ENCODE data around the gene DNM2.

DNA sequence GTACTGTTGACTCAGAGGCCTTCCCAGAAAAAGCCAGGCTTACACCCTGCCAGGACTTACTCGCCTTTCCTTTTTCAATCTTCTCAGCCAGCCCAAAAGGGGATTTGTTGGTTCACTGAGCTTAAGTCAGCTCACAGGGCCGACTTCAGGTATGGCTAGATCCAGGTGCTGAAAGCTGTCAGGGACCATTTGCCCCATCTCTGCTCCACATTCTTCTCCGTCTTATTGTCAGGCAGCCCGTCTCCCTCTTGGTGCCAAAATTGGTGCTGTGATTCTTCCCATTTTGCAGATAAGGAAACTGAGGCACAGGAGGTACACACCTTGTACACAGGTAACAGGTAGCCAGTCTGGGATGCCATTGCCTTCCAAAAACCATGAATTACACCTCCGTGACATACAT is 132.8 kb downstream of the DNM2 start:
- TF ChIP-seq, protein P1, sequence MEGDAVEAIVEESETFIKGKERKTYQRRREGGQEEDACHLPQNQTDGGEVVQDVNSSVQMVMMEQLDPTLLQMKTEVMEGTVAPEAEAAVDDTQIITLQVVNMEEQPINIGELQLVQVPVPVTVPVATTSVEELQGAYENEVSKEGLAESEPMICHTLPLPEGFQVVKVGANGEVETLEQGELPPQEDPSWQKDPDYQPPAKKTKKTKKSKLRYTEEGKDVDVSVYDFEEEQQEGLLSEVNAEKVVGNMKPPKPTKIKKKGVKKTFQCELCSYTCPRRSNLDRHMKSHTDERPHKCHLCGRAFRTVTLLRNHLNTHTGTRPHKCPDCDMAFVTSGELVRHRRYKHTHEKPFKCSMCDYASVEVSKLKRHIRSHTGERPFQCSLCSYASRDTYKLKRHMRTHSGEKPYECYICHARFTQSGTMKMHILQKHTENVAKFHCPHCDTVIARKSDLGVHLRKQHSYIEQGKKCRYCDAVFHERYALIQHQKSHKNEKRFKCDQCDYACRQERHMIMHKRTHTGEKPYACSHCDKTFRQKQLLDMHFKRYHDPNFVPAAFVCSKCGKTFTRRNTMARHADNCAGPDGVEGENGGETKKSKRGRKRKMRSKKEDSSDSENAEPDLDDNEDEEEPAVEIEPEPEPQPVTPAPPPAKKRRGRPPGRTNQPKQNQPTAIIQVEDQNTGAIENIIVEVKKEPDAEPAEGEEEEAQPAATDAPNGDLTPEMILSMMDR (IDR thresholded peaks at IDR 0.05): no peak
- TF ChIP-seq POLR2AphosphoS5 (IDR thresholded peaks at IDR 0.05): no peak
- TF ChIP-seq EP300 (IDR thresholded peaks at IDR 0.05): no peak
- no peak for TF ChIP-seq POLR2A (IDR thresholded peaks at IDR 0.05)
